H1 (cell line): ENCODE results near the gene ADH1C. TPM values are rescaled to one million over a fixed set of nuclear protein-coding genes. Genes with fewer than 3 reads are reported as not detected.

Source experiments
- BCL11A ChIP-seq, 2 experiments: IDR thresholded peaks; one replicate each; pipeline ENCODE4 v1.6.1; 2011; ENCODE audit warnings: low read depth in 2 of 2, low read length in 2 of 2, mild to moderate bottlenecking in 2 of 2
- GABPA ChIP-seq: IDR thresholded peaks from 2 replicates; pipeline ENCODE4 v1.6.1; 2011; ENCODE audit warnings: mild to moderate bottlenecking, low read length, moderate library complexity, borderline replicate concordance; ENCODE audit not compliant: insufficient read depth
- POLR2AphosphoS5 ChIP-seq: IDR thresholded peaks from 2 replicates; pipeline ENCODE4 v1.6.1; 2011; ENCODE audit warnings: low read depth, low read length
- RNF2 ChIP-seq: fragments of 200-900, 300-1000 bp; sonication (generic); IDR thresholded peaks from 2 replicates; pipeline ENCODE4 v1.7.1; 2016; ENCODE audit warnings: borderline replicate concordance, low read depth, mild to moderate bottlenecking, antibody characterized with exemption, low read length; ENCODE audit not compliant: poor library complexity, severe bottlenecking; ENCODE audit errors: missing control alignments
- SRF ChIP-seq: IDR thresholded peaks from 2 replicates; pipeline ENCODE4 v1.6.1; 2011; ENCODE audit warnings: mild to moderate bottlenecking, low read depth, low read length, moderate library complexity
- SUZ12 ChIP-seq: fragments of 200-600 bp; sonication (generic); IDR thresholded peaks from 2 replicates; pipeline ENCODE4 v1.6.1; 2012; ENCODE audit warnings: mild to moderate bottlenecking, inconsistent platforms, low read length, moderate library complexity, mixed read lengths
- TAF1 ChIP-seq: IDR thresholded peaks from 2 replicates; pipeline ENCODE4 v1.6.1; 2011; ENCODE audit warnings: mild to moderate bottlenecking, low read depth, low read length
- TAF7 ChIP-seq: optimal IDR thresholded peaks from 2 replicates; pipeline ENCODE3; 2011; ENCODE audit warnings: low read depth, mild to moderate bottlenecking, inconsistent platforms, low read length, moderate library complexity, borderline replicate concordance
- polyA plus RNA-seq, 7 experiments: library from polyadenylated mRNA; depleted of rRNA in 3 of 7; stranded (reverse) in 5 of 7; unstranded in 2 of 7; fragments of >200 nt in 5 of 7; fragments of 200-250 nt in 2 of 7; gene quantifications; 1 replicate in 5 of 7; 2 replicates in 1 of 7; 4 replicates in 1 of 7; pipeline versions ENCODE4 v1.2.1 to v1.2.3, GENCODE V29; 2011 to 2013; ENCODE audit warnings: missing spikeins in 2 of 7, mixed read lengths in 2 of 7
- total RNA-seq: library from RNA; stranded (reverse); fragmentation: NEBNext Ultra II Directional; extraction: Animal tissue kit (Norgen Biotek cat#: 25700); gene quantifications from 2 replicates; pipeline ENCODE4 v1.2.1, GENCODE V29; 2021

ADH1C gene
- total and polyA plus RNA-seq, 2 of the 8 experiments (the other 6 are each of a cell fraction or from before 2014, with no cell fraction given): not detected

DNA sequence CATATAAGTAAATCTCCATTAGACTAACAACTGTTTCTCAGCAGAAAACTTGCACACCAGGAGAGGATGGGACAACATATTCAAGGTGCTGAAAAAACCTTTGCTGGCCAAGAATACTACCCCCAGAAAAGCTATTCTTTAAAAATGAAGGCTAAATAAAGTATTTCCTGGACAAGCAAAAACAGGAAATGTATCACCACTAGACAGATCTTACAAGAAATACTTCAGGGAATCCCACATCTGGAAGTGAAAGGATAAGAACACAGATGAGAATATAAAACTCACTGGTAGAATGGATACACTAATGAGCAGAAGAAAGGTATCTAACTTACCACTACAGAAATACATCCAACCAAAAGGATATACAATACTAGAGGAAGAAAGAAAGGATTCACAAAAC lies 27.0 kb upstream of the ADH1C start (continued):
- TF ChIP-seq RNF2: no peak
- no peak for TF ChIP-seq SRF
- no peak for TF ChIP-seq TAF7
- no peak for TF ChIP-seq BCL11A (IDR thresholded peaks at IDR 0.05; ENCODE audit: low read depth in 2 of 2, low read length in 2 of 2)
- no peak for TF ChIP-seq SUZ12
- TF ChIP-seq GABPA: no peak
- no peak for TF ChIP-seq TAF1
- TF ChIP-seq POLR2AphosphoS5: no peak
